PC-9 (cell line): ENCODE measurements around the gene STXBP2.

Experiments used
- CTCF ChIP-seq: fragments of 200-600 bp; sonication (generic); conservative IDR thresholded peaks from 2 replicates; pipeline ENCODE4 v1.6.1; 2017; ENCODE audit warnings: mixed run types, antibody characterized with exemption, mild to moderate bottlenecking, moderate library complexity
- EZH2 ChIP-seq: fragments of 200-600 bp; sonication (generic); IDR thresholded peaks from 2 replicates; pipeline ENCODE4 v1.8.0; 2017; ENCODE audit warnings: antibody characterized with exemption, low read depth

DNA sequence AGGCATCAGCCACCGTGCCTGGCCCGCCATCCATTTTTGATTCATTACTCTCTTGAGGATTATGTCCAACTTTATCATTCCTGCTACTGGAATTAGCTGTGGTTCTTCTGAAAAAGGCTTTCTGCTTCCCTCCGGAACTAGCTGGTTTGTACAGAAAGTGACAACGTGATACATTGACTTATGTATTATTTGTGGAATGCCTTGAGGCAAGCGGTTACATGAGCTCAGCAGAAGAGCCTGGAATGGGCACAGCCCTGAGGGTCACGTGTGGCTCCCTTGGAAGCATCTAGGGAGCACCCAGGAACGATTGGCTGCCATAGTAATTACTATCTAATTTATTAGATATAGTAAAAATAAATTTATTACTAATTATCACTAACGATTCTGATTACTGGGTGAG lies 17.5 kb downstream of the STXBP2 start:
- no peak for TF ChIP-seq CTCF
- no peak for TF ChIP-seq EZH2
